Measurements from ENCODE around the gene ST6GAL1. TPM values are rescaled to one million over a fixed set of nuclear protein-coding genes. Genes with fewer than 3 reads are reported as not detected.
A peak's percentile ranks its signal among the peaks of the same experiment; 100 is the strongest.

ST6GAL1 gene
- total and polyA plus RNA-seq, 4 experiments from 2014 or later: 165 to 232 (median 197) TPM

GRCh38 chr3:187069857-187070516 lies 139.7 kb downstream of the ST6GAL1 start:
- H3K27ac ChIP-seq (ENCODE audit: low read depth, low read length): no peak overlapping the region
- H3K9me3 ChIP-seq (ENCODE audit: control insufficient read depth in 1 of 2, low read length in 2 of 2): no peaks in the 10 kb centered on the region
- Mint-ChIP-seq H3K4me1 (peaks cover 21 to 39% (median 28%) of the 10 kb centered on the region in 4 donors), H3K9me3 (peaks cover 0 to 2% (median 0%) of the 10 kb centered on the region in 8 donors), H3K4me3 (no peak overlapping the region), H3K27ac (peak overlapping the region in 4 of 7 donors; percentile 43 to 68 (median 59)), H3K27me3 (no peaks in the 10 kb centered on the region), H3K36me3 (peaks cover 52 to 76% of the 10 kb centered on the region in 2 donors)
- H3K4me3 ChIP-seq (ENCODE audit: low read length in 2 of 2): no peak overlapping the region
- H3K36me3 ChIP-seq (ENCODE audit: insufficient read depth, low read length): peaks cover 69% of the 10 kb centered on the region
- ChIA-PET POLR2A (ENCODE audit: partially characterized antibody) (interaction anchor here (1.0 to 6.6 kb wide), 2 partner anchors 31 to 43 kb away, joined by 4 to 39 read pairs; no protein-coding TSS in a partner anchor), CTCF (ENCODE audit: partially characterized antibody) (interaction anchor here (1.1 to 6.2 kb wide), 3 partner anchors 42 to 221 kb away, joined by 5 to 42 read pairs (median 7); no protein-coding TSS in a partner anchor)
- DNase-seq: no peak
- intact Hi-C loops (cut with micrococcal nuclease): loop anchor here (10.0 kb wide), 1 partner anchor 65 kb away; no protein-coding TSS in a partner anchor
- no peaks in the 10 kb centered on the region for H3K27me3 ChIP-seq (ENCODE audit: insufficient read depth, low read length)
- peaks cover 23% of the 10 kb centered on the region for H3K4me1 ChIP-seq (ENCODE audit: insufficient read depth, low read length)

GRCh38 chr3:187072102-187072501 lies 141.8 kb downstream of the ST6GAL1 start:
- H3K27me3 Mint-ChIP-seq: no peaks in the 10 kb centered on the region
- peaks cover 0 to 2% (median 0%) of the 10 kb centered on the region in 8 donors for H3K9me3 Mint-ChIP-seq
- peaks cover 63 to 84% of the 10 kb centered on the region in 2 donors for H3K36me3 Mint-ChIP-seq
- CTCF ChIA-PET (ENCODE audit: partially characterized antibody): no interaction called here
- Histone ChIP-seq H3K4me3 (ENCODE audit: low read length in 2 of 2) (no peak overlapping the region), H3K27me3 (ENCODE audit: insufficient read depth, low read length) (no peaks in the 10 kb centered on the region), H3K27ac (ENCODE audit: low read depth, low read length) (no peak overlapping the region), H3K36me3 (ENCODE audit: insufficient read depth, low read length) (peaks cover 79% of the 10 kb centered on the region), H3K9me3 (ENCODE audit: control insufficient read depth in 1 of 2, low read length in 2 of 2) (no peaks in the 10 kb centered on the region), H3K4me1 (ENCODE audit: insufficient read depth, low read length) (peaks cover 7% of the 10 kb centered on the region)
- peak overlapping the region in 3 of 7 donors; percentile 22 to 60 (median 29) for H3K27ac Mint-ChIP-seq
- no peak overlapping the region for H3K4me3 Mint-ChIP-seq
- POLR2A ChIA-PET (ENCODE audit: partially characterized antibody): interaction anchor here (0.7 kb wide), 1 partner anchor 219 kb away, joined by 3 read pairs; no protein-coding TSS in a partner anchor
- intact Hi-C loops (cut with micrococcal nuclease): no loop called here
- no peak for DNase-seq
- H3K4me1 Mint-ChIP-seq: peaks cover 13 to 29% (median 16%) of the 10 kb centered on the region in 4 donors

- Mint-ChIP-seq H3K9me3 (peaks cover 0 to 2% (median 0%) of the 10 kb centered on the region in 8 donors), H3K27me3 (no peaks in the 10 kb centered on the region), H3K4me3 (no peak overlapping the region), H3K36me3 (peaks cover 62 to 81% of the 10 kb centered on the region in 2 donors), H3K27ac (peak overlapping the region in 4 of 7 donors; percentile 8 to 60 (median 26)), H3K4me1 (peaks cover 13 to 27% (median 16%) of the 10 kb centered on the region in 4 donors)
- Histone ChIP-seq H3K4me1 (ENCODE audit: insufficient read depth, low read length) (peaks cover 7% of the 10 kb centered on the region), H3K27ac (ENCODE audit: low read depth, low read length) (no peak overlapping the region), H3K4me3 (ENCODE audit: low read length in 2 of 2) (no peak overlapping the region), H3K27me3 (ENCODE audit: insufficient read depth, low read length) (no peaks in the 10 kb centered on the region), H3K36me3 (ENCODE audit: insufficient read depth, low read length) (peaks cover 80% of the 10 kb centered on the region), H3K9me3 (ENCODE audit: control insufficient read depth in 1 of 2, low read length in 2 of 2) (no peaks in the 10 kb centered on the region)
- intact Hi-C loops (cut with micrococcal nuclease): no loop called here
- ChIA-PET CTCF (ENCODE audit: partially characterized antibody) (no interaction called here), POLR2A (ENCODE audit: partially characterized antibody) (interaction anchor here (0.7 kb wide), 1 partner anchor 220 kb away, joined by 3 read pairs; no protein-coding TSS in a partner anchor)
- DNase-seq: no peak
Observed at GRCh38 chr3:187072511-187072910, 142.2 kb downstream of the ST6GAL1 start.

GRCh38 chr3:187073581-187074098 lies 143.3 kb downstream of the ST6GAL1 start:
- Mint-ChIP-seq H3K36me3 (peaks cover 67 to 83% of the 10 kb centered on the region in 2 donors), H3K27ac (peak overlapping the region in 5 of 7 donors; percentile 10 to 73 (median 59))

GRCh38 chr3:187074846-187075245 lies 144.5 kb downstream of the ST6GAL1 start:
- ChIA-PET POLR2A (ENCODE audit: partially characterized antibody) (interaction anchor here (1.0 kb wide), 1 partner anchor 47 kb away, joined by 3 read pairs; no protein-coding TSS in a partner anchor), CTCF (ENCODE audit: partially characterized antibody) (interaction anchor here (1.4 to 1.5 kb wide), 3 partner anchors 19 to 225 kb away, joined by 3 to 7 read pairs (median 3); partner anchors contain the start of gene RPL39L)
- H3K4me1 ChIP-seq (ENCODE audit: insufficient read depth, low read length): peaks cover 4% of the 10 kb centered on the region
- no peak overlapping the region for H3K4me3 ChIP-seq (ENCODE audit: low read length in 2 of 2)
- H3K27me3 ChIP-seq (ENCODE audit: insufficient read depth, low read length): no peaks in the 10 kb centered on the region
- intact Hi-C loops (cut with micrococcal nuclease): no loop called here
- DNase-seq: no peak
- H3K27ac Mint-ChIP-seq: peak overlapping the region in 2 of 7 donors; percentile 40 to 63
- no peaks in the 10 kb centered on the region for H3K27me3 Mint-ChIP-seq
- H3K36me3 ChIP-seq (ENCODE audit: insufficient read depth, low read length): peaks cover 78% of the 10 kb centered on the region
- peaks cover 59 to 77% of the 10 kb centered on the region in 2 donors for H3K36me3 Mint-ChIP-seq
- H3K9me3 Mint-ChIP-seq: peaks cover 0 to 2% (median 0%) of the 10 kb centered on the region in 8 donors
- no peak overlapping the region for H3K27ac ChIP-seq (ENCODE audit: low read depth, low read length)
- peaks cover 5 to 24% (median 10%) of the 10 kb centered on the region in 4 donors for H3K4me1 Mint-ChIP-seq
- no peak overlapping the region for H3K4me3 Mint-ChIP-seq
- H3K9me3 ChIP-seq (ENCODE audit: control insufficient read depth in 1 of 2, low read length in 2 of 2): no peaks in the 10 kb centered on the region

More at GRCh38 chr3:187073581-187074098, 143.3 kb downstream of the ST6GAL1 start:
- DNase-seq: no peak
- H3K4me1 Mint-ChIP-seq: peaks cover 13 to 24% (median 16%) of the 10 kb centered on the region in 4 donors
- Histone ChIP-seq H3K36me3 (ENCODE audit: insufficient read depth, low read length) (peaks cover 85% of the 10 kb centered on the region), H3K27ac (ENCODE audit: low read depth, low read length) (no peak overlapping the region), H3K27me3 (ENCODE audit: insufficient read depth, low read length) (no peaks in the 10 kb centered on the region), H3K4me1 (ENCODE audit: insufficient read depth, low read length) (peaks cover 4% of the 10 kb centered on the region), H3K4me3 (ENCODE audit: low read length in 2 of 2) (no peak overlapping the region), H3K9me3 (ENCODE audit: control insufficient read depth in 1 of 2, low read length in 2 of 2) (no peaks in the 10 kb centered on the region)
- H3K9me3 Mint-ChIP-seq: peaks cover 0 to 2% (median 0%) of the 10 kb centered on the region in 8 donors
- H3K4me3 Mint-ChIP-seq: no peak overlapping the region
- ChIA-PET POLR2A (ENCODE audit: partially characterized antibody) (no interaction called here), CTCF (ENCODE audit: partially characterized antibody) (interaction anchor here (1.4 to 1.5 kb wide), 3 partner anchors 20 to 224 kb away, joined by 3 to 7 read pairs (median 3); partner anchors contain the start of gene RPL39L)
- no peaks in the 10 kb centered on the region for H3K27me3 Mint-ChIP-seq
- intact Hi-C loops (cut with micrococcal nuclease): no loop called here

- Histone ChIP-seq H3K36me3 (ENCODE audit: insufficient read depth, low read length) (peaks cover 67% of the 10 kb centered on the region), H3K4me3 (ENCODE audit: low read length in 2 of 2) (no peak overlapping the region), H3K9me3 (ENCODE audit: control insufficient read depth in 1 of 2, low read length in 2 of 2) (no peaks in the 10 kb centered on the region), H3K27ac (ENCODE audit: low read depth, low read length) (no peak overlapping the region), H3K27me3 (ENCODE audit: insufficient read depth, low read length) (no peaks in the 10 kb centered on the region), H3K4me1 (ENCODE audit: insufficient read depth, low read length) (peaks cover 4% of the 10 kb centered on the region)
- Mint-ChIP-seq H3K4me3 (no peak overlapping the region), H3K4me1 (peaks cover 2 to 17% (median 4%) of the 10 kb centered on the region in 4 donors), H3K27me3 (no peaks in the 10 kb centered on the region), H3K36me3 (peaks cover 48 to 67% of the 10 kb centered on the region in 2 donors), H3K9me3 (no peaks in the 10 kb centered on the region), H3K27ac (peak overlapping the region in 5 of 7 donors; percentile 44 to 70 (median 59))
- DNase-seq: no peak
- ChIA-PET POLR2A (ENCODE audit: partially characterized antibody) (no interaction called here), CTCF (ENCODE audit: partially characterized antibody) (interaction anchor here (1.0 kb wide), 1 partner anchor 459 kb away, joined by 3 read pairs; no protein-coding TSS in a partner anchor)
- intact Hi-C loops (cut with micrococcal nuclease): no loop called here
Observed at GRCh38 chr3:187076297-187076696, 146.0 kb downstream of the ST6GAL1 start.

GRCh38 chr3:187077085-187077484 lies 146.8 kb downstream of the ST6GAL1 start:
- Mint-ChIP-seq H3K9me3 (no peaks in the 10 kb centered on the region), H3K27me3 (no peaks in the 10 kb centered on the region), H3K27ac (no peak overlapping the region), H3K36me3 (peaks cover 48 to 64% of the 10 kb centered on the region in 2 donors), H3K4me1 (peaks cover 2 to 14% (median 3%) of the 10 kb centered on the region in 4 donors), H3K4me3 (no peak overlapping the region)
- H3K27ac ChIP-seq (ENCODE audit: low read depth, low read length): no peak overlapping the region
- no peaks in the 10 kb centered on the region for H3K27me3 ChIP-seq (ENCODE audit: insufficient read depth, low read length)
- H3K4me3 ChIP-seq (ENCODE audit: low read length in 2 of 2): no peak overlapping the region
- CTCF ChIA-PET (ENCODE audit: partially characterized antibody): interaction anchor here (1.0 kb wide), 1 partner anchor 460 kb away, joined by 3 read pairs; no protein-coding TSS in a partner anchor
- peaks cover under 1% of the 10 kb centered on the region for H3K4me1 ChIP-seq (ENCODE audit: insufficient read depth, low read length)
- POLR2A ChIA-PET (ENCODE audit: partially characterized antibody): no interaction called here
- DNase-seq: no peak
- intact Hi-C loops (cut with micrococcal nuclease): no loop called here
- peaks cover 63% of the 10 kb centered on the region for H3K36me3 ChIP-seq (ENCODE audit: insufficient read depth, low read length)
- H3K9me3 ChIP-seq (ENCODE audit: control insufficient read depth in 1 of 2, low read length in 2 of 2): no peaks in the 10 kb centered on the region

All from CD4-positive, alpha-beta memory T cell (primary cell).